RWPE1 (cell line): Measurements from ENCODE around the gene PNPLA2.

Source experiments
- CTCF ChIA-PET: fragments of 350-600 bp; sonication (Branson Sonifier 250); formaldehyde crosslinking; extraction: SDS; loops from one replicate; lab custom pipeline; 2021; lab: Yijun Ruan, JAX
- POLR2A ChIA-PET: fragments of 400-600 bp; formaldehyde crosslinking; extraction: SDS; loops from one replicate; lab custom pipeline; 2020; ENCODE audit warnings: antibody characterized with exemption; ENCODE audit not compliant: low non-redundant PET; lab: Yijun Ruan, JAX
- DNase-seq: peaks from one replicate; pipeline ENCODE4 v3.0.0; 2012; ENCODE audit warnings: low spot score
- H3K27ac ChIP-seq: fragments of 450-650 bp; 2 replicates; pipeline ENCODE4 v1.5.1; 2017
- CTCF ChIP-seq: fragments of 450-650 bp; conservative IDR thresholded peaks from 2 replicates; pipeline ENCODE4 v1.5.1; 2017; ENCODE audit warnings: low read depth, mild to moderate bottlenecking

PNPLA2 gene

GRCh38 chr11:872799-873198, 54.1 kb downstream of the PNPLA2 start:
- no peak for DNase-seq
- POLR2A ChIA-PET, result no interaction called here
- TF ChIP-seq CTCF, result no peak
- CTCF ChIA-PET, result interaction anchor here (0.8 kb wide), 1 partner anchor 178 kb away, joined by 3 read pairs; no protein-coding TSS in a partner anchor
- H3K27ac ChIP-seq, result peak overlapping the region; percentile 7

GRCh38 chr11:873706-874105, 55.0 kb downstream of the PNPLA2 start:
- ChIA-PET CTCF (no interaction called here), POLR2A (no interaction called here)
- TF ChIP-seq CTCF, result no peak
- no peak overlapping the region; the same call in 1 of the 2 replicates for H3K27ac ChIP-seq
- no peak for DNase-seq
